ENCODE data around the gene SFSWAP.

- TF ChIP-seq POLR2AphosphoS5 (IDR thresholded peaks at IDR 0.05), result no peak
- no peak for TF ChIP-seq CTCF (IDR thresholded peaks at IDR 0.05)
Observed at GRCh38 chr12:131735153-131735456, 24.2 kb downstream of the SFSWAP start.

Data from sigmoid colon (tissue), 4 donors.